Fibroblast of gingiva (primary cell): ENCODE data around the gene PROZ.
A peak's percentile ranks its signal among the peaks of the same experiment; 100 is the strongest.

Source experiments
- DNase-seq: peaks from one replicate; pipeline ENCODE4 v3.0.0-alpha.2; 2011; ENCODE audit warnings: low read depth

PROZ gene

DNA sequence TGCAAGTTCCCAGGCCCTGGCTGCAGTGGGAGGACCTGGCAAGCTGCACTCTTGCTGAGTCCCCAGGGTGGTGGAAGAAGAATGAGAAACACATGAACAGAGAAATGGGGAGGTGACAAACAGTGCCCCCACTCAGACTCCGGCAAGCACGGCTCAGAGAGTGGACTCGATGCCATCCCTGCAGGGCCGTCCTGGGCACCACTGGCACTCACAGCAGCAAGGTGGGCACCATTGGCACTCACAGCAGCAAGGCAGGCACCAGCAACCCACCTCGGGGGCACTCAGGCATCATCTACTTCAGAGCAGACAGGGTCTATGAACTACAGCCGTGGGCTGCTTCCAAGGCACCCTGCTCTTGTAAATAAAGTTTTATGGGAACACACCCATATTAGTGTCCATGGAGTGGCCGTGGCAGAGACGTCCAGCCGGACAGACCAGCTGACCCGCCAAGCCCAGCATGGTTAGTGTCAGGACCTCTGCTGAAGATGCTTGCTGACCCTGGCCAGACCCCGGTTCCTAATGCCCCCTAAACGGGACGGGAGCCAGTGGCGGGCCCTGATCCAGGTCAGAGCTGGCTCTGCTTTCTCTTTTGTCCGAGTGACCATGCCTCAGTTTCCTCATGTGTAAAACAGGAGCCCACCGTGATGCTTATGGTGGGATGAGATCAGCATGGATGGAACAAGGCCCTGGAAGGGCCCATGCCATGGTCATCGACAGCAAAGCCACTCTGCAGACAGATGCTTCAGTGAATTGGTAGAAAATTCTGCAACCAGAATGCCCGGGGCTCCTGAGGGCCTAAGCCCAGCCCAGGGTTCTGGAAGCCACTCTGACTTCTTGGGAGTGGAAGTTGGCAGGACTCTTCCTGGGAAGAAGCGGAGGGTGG lies 37.9 kb upstream of the PROZ start:
- no peak for DNase-seq

DNA sequence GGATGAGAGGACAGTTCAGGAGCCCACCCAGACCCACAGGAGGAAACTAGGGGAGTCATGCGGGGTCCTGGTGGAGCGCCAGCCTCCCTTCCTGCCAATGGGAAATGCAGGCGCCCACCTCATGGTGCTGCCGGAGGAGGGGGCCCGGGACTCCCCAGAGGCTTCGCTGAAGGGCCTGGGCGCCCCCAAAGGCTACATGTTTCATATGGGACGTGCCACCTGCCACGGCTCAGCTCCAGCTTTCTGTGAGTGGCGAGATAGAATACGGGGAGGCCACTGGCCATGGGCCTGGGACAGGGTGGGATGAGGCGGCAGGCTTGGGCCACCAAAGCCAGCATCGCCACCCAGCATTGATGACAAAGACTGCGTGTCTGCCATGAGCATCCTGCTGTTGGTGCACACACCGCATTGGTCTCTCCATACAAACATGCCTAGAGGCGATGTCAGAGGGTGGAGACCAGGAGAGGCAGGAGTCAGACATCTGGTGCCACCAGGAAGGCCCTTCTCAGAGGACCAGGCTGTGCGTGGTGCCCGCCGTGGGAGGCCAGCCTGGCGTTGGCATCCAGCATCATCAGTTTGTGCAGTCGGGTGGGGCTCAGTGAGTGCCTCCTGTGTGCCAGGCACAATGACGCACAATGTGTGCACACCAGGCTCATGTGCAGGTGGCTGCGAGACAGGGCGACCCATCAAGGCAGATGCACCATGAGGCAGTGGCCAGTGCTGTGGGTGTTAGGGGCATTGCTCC lies 37.1 kb upstream of the PROZ start:
- DNase-seq: no peak

DNA sequence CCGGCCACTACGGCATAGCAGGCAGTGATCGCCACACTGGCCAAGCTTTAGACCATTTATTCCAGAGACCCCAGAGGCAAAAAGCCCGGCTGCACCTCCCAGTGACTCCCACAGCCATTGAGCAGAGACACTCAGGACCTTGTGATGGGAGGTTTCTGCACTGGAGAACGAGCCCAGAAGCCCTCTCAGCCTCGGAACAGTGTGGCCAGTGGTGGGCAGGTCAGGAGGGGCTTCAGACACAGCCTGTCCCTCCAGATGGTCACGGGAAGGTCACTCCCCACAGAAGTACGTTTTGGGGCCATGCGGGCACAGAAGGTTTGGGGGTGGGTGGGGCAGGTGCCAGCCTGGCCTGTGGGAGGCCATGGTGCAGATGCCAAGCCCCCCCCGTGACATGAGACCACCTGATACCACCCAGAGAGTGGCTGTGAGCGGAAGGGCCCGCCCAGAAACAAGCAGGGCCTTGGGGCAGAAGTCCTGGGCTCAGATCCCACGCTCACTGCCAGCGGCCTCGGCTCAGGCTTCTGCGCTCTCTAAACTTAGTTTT lies 36.4 kb upstream of the PROZ start:
- DNase-seq: no peak

DNA sequence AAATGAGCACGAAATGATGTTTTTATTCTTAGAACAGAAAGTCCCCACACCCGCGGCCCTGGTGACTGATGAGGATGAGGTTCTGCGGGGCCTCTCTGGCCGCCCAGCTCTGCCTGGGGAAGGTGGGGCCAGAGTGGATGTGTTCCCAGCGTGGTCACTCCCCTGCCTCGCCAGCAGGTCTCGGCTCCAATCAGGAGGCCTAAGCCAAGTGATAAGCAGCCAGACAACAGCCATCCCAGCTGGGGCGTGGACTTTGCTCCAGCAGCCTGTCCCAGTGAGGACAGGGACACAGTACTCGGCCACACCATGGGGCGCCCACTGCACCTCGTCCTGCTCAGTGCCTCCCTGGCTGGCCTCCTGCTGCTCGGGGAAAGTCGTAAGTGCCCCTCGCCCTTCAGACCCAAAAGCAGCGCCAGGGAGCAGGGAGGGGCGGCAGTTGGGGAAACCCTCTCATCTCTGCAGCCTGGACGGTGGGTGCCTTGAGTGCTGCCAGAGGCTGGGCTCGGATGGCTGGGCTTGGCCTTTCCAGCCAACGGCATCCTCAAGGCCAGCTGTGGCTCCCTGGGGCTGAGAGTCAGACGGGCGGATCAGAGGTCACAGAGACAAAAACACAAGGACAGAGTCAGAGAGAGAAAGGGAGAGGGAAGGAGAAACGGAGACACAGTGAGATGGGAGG lies 35.8 kb upstream of the PROZ start, which contains the start of gene F10:
F10 (plus strand) TSS at position 250 of the 676 bp plus-strand sequence; CDS start at position 307, 57 bp downstream.
- peak; percentile 81 for DNase-seq

DNA sequence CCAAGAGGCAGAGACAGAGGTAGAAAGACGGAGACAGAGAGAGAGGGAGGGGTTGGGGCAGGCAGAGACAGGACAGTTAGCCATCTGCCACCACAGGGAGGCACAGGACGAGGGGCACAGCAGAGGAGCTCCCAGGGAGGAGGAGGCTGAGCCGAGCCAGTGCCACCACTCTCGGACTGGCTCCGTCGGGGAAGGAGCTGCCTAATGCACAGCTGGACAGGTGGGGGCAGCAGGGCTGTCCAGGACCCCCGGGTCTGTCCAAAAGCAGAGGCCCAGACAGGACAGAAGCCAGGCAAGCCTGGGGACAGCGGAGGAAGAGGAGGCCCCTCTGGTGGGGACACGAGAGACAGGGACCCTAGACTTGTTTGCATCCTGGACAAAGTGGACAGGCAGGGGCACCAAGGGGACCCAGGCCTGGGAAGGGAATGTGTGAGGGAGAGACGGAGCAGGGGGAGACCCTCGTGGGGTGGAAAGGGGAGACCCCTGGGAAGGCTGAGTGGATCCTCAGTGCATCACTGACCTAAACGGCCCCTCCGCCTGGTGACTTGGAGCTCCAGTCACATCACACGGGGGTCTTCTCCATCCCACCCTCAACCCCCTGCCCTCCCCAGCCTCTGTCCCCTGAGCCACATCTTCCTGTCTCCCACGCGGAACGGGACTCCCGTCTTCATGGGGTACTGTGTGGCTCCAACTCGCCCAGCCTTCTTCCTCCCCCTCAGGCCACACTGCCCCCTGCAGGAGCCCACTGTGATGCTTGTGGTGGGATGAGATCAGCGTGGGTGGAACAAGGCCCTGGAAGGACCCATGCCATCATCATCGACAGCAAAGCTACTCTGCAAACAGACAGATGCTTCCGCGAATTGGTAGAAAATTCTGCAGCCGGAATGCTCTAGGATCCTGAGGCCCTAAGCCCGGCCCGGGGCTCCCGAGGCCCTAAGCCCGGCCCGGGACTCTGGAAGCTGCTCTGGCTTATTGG lies 34.9 kb upstream of the PROZ start:
- DNase-seq: no peak

DNA sequence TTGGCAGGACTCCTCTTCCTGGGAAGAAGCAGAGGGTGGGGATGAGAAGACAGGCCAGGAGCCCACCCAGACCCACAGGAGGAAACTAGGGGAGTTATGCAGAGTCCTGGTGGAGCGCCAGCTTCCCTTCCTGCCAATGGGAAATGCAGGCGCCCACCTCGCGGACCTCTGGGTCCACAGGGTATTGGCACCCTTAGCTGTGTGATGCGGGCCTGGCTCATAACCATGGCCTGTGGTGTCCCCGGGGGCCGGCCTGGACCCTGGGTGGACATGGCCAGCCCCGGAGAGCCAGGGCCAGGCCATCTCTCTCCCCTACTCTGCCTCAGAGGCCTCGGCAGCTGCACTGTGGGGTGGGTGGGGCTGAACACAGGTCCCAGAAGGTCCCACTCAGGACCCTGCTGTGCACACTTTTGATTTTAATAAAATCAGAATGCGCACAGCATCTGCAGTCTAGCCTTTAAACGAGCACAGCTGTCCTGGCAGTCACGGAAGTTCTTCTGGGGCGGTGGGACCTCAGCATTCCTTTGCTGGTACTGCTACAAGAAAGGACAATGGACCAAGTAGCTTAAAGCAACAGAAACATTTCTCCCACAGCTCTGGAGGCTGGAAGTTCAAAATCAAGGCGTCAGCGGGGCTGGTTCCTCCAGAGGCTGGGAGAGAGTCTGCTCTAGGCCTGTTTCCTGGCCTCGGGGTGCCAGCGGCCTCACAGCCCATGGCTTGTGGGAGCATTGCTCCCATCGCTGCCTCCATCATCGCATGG lies 34.1 kb upstream of the PROZ start:
- DNase-seq: no peak

- no peak for DNase-seq
Measured at GRCh38 chr13:113125506-113126264, 32.8 kb upstream of the PROZ start.

DNA sequence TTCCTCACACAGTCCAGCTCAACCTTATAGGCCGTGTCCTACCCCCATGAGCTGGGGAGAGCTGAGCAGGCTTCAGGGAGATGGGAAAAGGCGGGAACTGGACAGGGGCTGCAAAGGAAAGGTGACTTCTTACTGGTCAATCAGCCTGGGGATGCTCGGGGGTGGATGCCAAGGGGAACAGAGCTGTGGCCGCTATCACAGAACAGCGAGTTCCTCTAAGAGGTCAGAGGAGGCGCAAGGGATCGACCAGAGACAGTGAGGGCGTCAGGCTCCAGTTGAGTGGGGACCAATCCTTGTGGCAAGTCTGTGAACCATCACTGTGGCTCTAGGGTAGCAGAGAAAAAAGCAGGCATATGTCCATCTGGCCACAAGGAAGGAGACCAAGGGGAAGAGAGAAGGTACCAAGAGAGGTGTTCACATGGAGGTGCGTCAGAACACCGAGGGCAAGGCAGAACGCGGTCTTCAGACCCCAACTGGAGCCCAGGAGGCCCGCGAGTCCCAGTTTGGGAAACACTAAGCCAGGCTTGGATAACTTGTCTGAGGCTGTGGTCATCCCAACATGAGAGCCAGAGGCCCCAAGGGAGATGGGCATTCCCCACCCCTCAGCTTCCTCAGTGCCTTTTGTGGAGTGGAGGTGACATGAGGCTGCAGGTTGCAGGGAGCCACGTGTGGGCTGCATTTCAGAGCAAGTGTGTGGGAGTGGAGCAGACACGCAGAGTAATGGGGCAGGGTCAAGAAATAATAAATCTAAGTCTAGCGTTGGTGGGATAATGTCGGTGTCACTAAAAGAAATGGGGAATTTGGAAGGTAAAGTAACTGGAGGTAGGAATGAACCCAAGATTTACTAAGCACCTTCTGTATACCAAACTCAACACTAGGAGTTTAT lies 31.9 kb upstream of the PROZ start:
- no peak for DNase-seq

GRCh38 chr13:113129480-113129879 lies 29.0 kb upstream of the PROZ start:
- no peak for DNase-seq

DNA sequence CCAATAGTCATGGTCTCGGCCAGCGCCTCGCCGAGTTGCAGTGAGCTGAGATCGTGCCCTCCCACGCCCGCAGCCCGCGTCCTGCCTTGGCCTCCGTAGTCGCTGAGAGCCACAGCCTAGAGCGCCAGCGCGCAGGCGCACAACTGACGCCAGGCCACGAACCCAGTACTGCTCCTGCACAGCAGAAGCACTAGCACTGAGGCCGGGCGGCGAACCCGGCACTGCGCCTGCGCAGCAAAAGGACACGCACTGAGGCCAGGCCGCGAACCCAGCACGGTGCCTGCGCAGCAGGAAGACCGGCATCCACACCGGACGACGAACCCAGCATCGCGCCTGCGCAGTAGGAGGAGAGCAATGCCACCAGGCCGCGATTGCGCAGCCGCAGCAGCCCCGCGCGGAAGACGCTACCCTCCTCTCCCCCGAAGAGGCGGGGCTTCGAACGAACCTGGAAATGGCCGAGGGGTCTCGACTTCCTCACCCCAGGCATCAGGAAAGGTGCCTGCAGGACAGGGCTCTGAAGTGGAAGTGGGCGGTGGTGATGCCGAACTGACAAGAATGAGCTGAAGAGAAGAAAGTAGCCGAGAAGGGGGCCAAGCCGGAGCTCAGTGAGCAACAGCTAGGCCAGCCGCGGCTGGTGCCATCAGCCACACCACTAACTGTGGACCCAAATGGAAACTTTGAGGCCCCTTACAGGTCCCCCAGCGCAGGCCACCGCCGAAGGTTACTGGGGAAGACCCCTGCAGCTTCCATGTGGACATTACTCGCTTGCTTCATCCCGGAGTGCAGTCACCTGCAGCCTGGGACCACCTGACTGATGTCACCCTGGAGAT lies 28.3 kb upstream of the PROZ start:
- no peak for DNase-seq

DNA sequence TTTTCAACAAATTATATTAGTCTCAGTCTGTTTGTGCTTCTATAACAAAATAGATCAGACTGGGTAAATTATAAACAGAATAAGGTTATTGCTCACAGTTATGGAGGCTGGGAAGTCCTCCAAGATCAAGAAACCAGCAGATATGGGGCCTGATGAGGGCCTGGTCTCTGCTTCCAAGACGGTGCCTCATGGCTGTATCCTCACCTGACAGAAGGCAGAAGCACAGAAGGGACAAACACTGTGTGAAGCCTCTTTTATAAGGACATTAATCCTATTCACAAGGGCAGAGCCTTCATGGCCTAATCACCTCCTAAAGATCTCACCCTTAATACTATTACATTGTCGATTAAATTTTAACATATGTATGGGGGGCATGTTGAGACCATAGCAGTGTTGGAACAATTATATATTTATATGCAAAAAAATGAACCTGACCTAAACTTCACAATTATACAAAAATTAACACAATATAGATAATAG lies 23.1 kb upstream of the PROZ start:
- DNase-seq: no peak

GRCh38 chr13:113137691-113138298 lies 20.7 kb upstream of the PROZ start:
- no peak for DNase-seq

- no peak for DNase-seq
Measured at GRCh38 chr13:113138792-113139551, 19.5 kb upstream of the PROZ start.

- DNase-seq: no peak
Measured at GRCh38 chr13:113139577-113139976, 18.9 kb upstream of the PROZ start.

DNA sequence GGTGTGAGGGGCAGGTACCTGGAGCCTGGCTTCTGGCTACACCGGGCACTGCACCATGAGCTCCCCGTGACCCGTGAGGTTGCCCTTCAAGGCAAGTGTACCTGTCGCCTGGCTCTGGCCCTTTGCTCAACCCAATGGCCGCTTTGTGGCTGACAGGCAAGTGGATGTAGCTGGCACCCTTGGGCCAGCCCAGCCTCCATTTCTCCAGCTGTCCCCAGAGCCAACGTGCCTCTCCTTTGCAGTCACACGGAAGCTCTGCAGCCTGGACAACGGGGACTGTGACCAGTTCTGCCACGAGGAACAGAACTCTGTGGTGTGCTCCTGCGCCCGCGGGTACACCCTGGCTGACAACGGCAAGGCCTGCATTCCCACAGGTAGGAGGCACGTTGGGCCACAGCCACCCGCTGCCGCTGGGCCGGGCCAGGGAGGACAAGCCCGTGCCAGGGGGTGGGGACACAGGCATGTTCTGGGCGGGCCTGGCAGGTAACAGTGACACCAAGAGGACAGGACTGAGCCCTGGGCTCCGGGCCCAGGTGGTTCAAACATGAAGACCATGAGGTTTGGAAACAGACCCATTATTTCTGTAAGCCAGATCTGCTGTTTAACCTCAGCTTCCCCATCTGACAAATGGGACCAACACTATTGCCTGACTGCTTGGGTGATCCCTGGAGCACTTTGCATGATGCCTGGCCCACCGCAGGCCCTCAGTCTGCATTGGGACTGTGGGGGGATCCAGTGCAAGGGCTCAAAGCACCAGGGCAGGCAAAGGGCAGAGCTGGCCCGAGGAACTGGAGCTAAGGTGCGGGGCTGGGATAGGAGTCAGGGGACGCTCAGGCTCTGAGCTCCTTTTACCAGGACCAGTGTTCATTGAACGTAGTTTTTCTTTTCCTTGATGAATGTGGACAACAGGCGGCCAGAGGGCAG lies 17.5 kb upstream of the PROZ start:
- DNase-seq: no peak
